Inferior parietal cortex (tissue), 1 donor: Measurements from ENCODE around the gene RGCC.
"Not testable (repeated sequence)": the region's sequence is repeated elsewhere in the genome, so short reads cannot be mapped to it uniquely, and the experiment has no call there.

Source experiments
- DNase-seq: peaks from one replicate; pipeline ENCODE4 v3.0.0-alpha.2; 2016; ENCODE audit errors: extremely low spot score

Gene RGCC

GRCh38 chr13:41456768-41457588, at the start of gene RGCC:
TSS of gene RGCC (plus strand) at chr13:41457550. CDS start at chr13:41457708, 158 bp downstream.
- DNase-seq, result peak; percentile 68

GRCh38 chr13:41408121-41408520, 49.2 kb upstream of the RGCC start:
- DNase-seq, result no peak

- no peak for DNase-seq
Observed at GRCh38 chr13:41408746-41409145, 48.6 kb upstream of the RGCC start.

- DNase-seq, result no peak
Observed at GRCh38 chr13:41409611-41410010, 47.7 kb upstream of the RGCC start.

- no peak for DNase-seq
Observed at GRCh38 chr13:41411060-41411459, 46.3 kb upstream of the RGCC start.

- DNase-seq, result peak; percentile 57
Observed at GRCh38 chr13:41411522-41411921, 45.8 kb upstream of the RGCC start.

- DNase-seq, result no peak
Observed at GRCh38 chr13:41413872-41414271, 43.5 kb upstream of the RGCC start.

GRCh38 chr13:41416276-41416675, 41.1 kb upstream of the RGCC start:
- no peak for DNase-seq

- no peak for DNase-seq
Observed at GRCh38 chr13:41418027-41418426, 39.3 kb upstream of the RGCC start.

GRCh38 chr13:41418731-41419130, 38.6 kb upstream of the RGCC start:
- DNase-seq, result no peak

- no peak for DNase-seq
Observed at GRCh38 chr13:41419206-41419605, 38.1 kb upstream of the RGCC start.

- DNase-seq, result no peak
Observed at GRCh38 chr13:41420146-41420545, 37.2 kb upstream of the RGCC start.

- DNase-seq, result not testable (repeated sequence)
Observed at GRCh38 chr13:41421330-41421729, 36.0 kb upstream of the RGCC start.

- DNase-seq, result not testable (repeated sequence)
Observed at GRCh38 chr13:41421983-41422382, 35.4 kb upstream of the RGCC start.

- not testable (repeated sequence) for DNase-seq
Observed at GRCh38 chr13:41423259-41423658, 34.1 kb upstream of the RGCC start.

- DNase-seq, result not testable (repeated sequence)
Observed at GRCh38 chr13:41424675-41425074, 32.7 kb upstream of the RGCC start.

- DNase-seq, result no peak
Observed at GRCh38 chr13:41426047-41426446, 31.3 kb upstream of the RGCC start.

- no peak for DNase-seq
Observed at GRCh38 chr13:41427666-41428065, 29.7 kb upstream of the RGCC start.

- peak; percentile 11 for DNase-seq
Observed at GRCh38 chr13:41428155-41428554, 29.2 kb upstream of the RGCC start.

- not testable (repeated sequence) for DNase-seq
Observed at GRCh38 chr13:41434030-41434429, 23.3 kb upstream of the RGCC start.

- DNase-seq, result no peak
Observed at GRCh38 chr13:41434831-41435520, 22.4 kb upstream of the RGCC start.

- no peak for DNase-seq
Observed at GRCh38 chr13:41443969-41444368, 13.4 kb upstream of the RGCC start.

GRCh38 chr13:41452462-41452861, 4.9 kb upstream of the RGCC start:
- no peak for DNase-seq
